GM23338 (cell line): ENCODE data around the gene DENND2A. TPM values are rescaled to one million over a fixed set of nuclear protein-coding genes. Genes with fewer than 3 reads are reported as not detected.

Source experiments
- ATAC-seq: fragments of 200-7000 bp; cut with Tn5 transposase; 3 replicates; pipeline ENCODE4 v1.9.1; 2020
- DNase-seq: peaks from one replicate; pipeline ENCODE4 v3.0.0-alpha.2; 2015; ENCODE audit warnings: low spot score
- H2AFZ ChIP-seq: fragments of 200-600 bp; sonication (generic); 2 replicates; pipeline ENCODE4 v1.8.0; 2016; ENCODE audit warnings: antibody characterized with exemption, mild to moderate bottlenecking, moderate library complexity
- H3F3A ChIP-seq: fragments of 200-600 bp; sonication (generic); replicated peaks from 2 replicates; pipeline ENCODE4 v1.8.0; 2017; ENCODE audit warnings: antibody characterized with exemption, mixed run types, low read depth
- H3K27ac ChIP-seq: fragments of 200-600 bp; sonication (generic); 2 replicates; pipeline ENCODE4 v1.6.1; 2016; ENCODE audit warnings: low read depth
- H3K27me3 ChIP-seq: fragments of 200-600 bp; sonication (generic); 2 replicates; pipeline ENCODE4 v1.8.0; 2016; ENCODE audit warnings: mild to moderate bottlenecking, mixed run types, moderate library complexity; ENCODE audit not compliant: insufficient read depth
- H3K36me3 ChIP-seq: fragments of 200-600 bp; sonication (generic); 2 replicates; pipeline ENCODE4 v1.8.0; 2016; ENCODE audit warnings: mild to moderate bottlenecking; ENCODE audit not compliant: insufficient read depth
- H3K4me1 ChIP-seq: fragments of 200-600 bp; sonication (generic); 2 replicates; pipeline ENCODE4 v1.8.0; 2016; ENCODE audit warnings: mild to moderate bottlenecking, moderate library complexity; ENCODE audit not compliant: insufficient read depth
- H3K4me2 ChIP-seq: fragments of 200-600 bp; sonication (generic); 2 replicates; pipeline ENCODE4 v1.7.1; 2017; ENCODE audit warnings: mixed run types
- H3K4me3 ChIP-seq: fragments of 200-600 bp; sonication (generic); 2 replicates; pipeline ENCODE4 v1.6.1; 2016; ENCODE audit warnings: mixed run types
- H3K79me2 ChIP-seq: fragments of 200-600 bp; sonication (generic); replicated peaks from 2 replicates; pipeline ENCODE4 v1.8.0; 2017; ENCODE audit warnings: mild to moderate bottlenecking; ENCODE audit not compliant: insufficient read depth
- H3K9me2 ChIP-seq: fragments of 200-600 bp; sonication (generic); 2 replicates; pipeline ENCODE4 v1.8.0; 2017; ENCODE audit not compliant: insufficient read depth
- H4K20me1 ChIP-seq: fragments of 200-600 bp; sonication (generic); replicated peaks from 2 replicates; pipeline ENCODE4 v1.8.0; 2017; ENCODE audit warnings: mild to moderate bottlenecking; ENCODE audit not compliant: insufficient read depth
- H3K27ac Mint-ChIP-seq: 2 replicates; pipeline ENCODE4 v1.8.0; 2020; ENCODE audit warnings: inconsistent platforms, mild to moderate bottlenecking, moderate library complexity, mixed read lengths
- H3K27me3 Mint-ChIP-seq: 3 replicates; pipeline ENCODE4 v1.8.0; 2022; ENCODE audit warnings: low read depth, mild to moderate bottlenecking, moderate library complexity, mixed read lengths, inconsistent platforms; ENCODE audit not compliant: insufficient read depth, poor library complexity
- H3K36me3 Mint-ChIP-seq: 3 replicates; pipeline ENCODE4 v1.8.0; 2021; ENCODE audit warnings: low read depth, mild to moderate bottlenecking, inconsistent platforms, moderate library complexity, mixed read lengths
- H3K4me1 Mint-ChIP-seq: 3 replicates; pipeline ENCODE4 v1.8.0; 2020; ENCODE audit warnings: mild to moderate bottlenecking, inconsistent platforms, mixed read lengths
- H3K4me3 Mint-ChIP-seq: 3 replicates; pipeline ENCODE4 v1.8.0; 2021; ENCODE audit warnings: moderate library complexity, mild to moderate bottlenecking, inconsistent platforms, mixed read lengths
- H3K9me3 Mint-ChIP-seq: 3 replicates; pipeline ENCODE4 v1.8.0; 2020; ENCODE audit warnings: moderate library complexity, mild to moderate bottlenecking, inconsistent platforms, mixed read lengths
- CREB1 ChIP-seq: fragments of 250-450 bp; sonication (Bioruptor Pico); IDR thresholded peaks from 2 replicates; pipeline ENCODE4 v1.5.0; 2020; ENCODE audit warnings: low read depth, mild to moderate bottlenecking, moderate library complexity
- CTCF ChIP-seq, 2 experiments: fragments of 200-600 bp in 1 of 2; sonication (generic) in 1 of 2; conservative IDR thresholded peaks; 2 replicates each; pipeline versions ENCODE4 v1.5.1 to v1.6.1; 2016 to 2017; ENCODE audit warnings: antibody characterized with exemption in 2 of 2, low read depth in 2 of 2, mild to moderate bottlenecking in 2 of 2, moderate library complexity in 1 of 2
- EZH2 ChIP-seq: fragments of 200-600 bp; sonication (generic); IDR thresholded peaks from one replicate; pipeline ENCODE4 v1.8.0; 2017; ENCODE audit warnings: antibody characterized with exemption, mild to moderate bottlenecking, low read depth; ENCODE audit not compliant: unreplicated experiment
- EZH2phosphoT487 ChIP-seq: fragments of 200-600 bp; sonication (generic); IDR thresholded peaks from one replicate; pipeline ENCODE4 v1.8.1; 2018; ENCODE audit warnings: antibody characterized with exemption; ENCODE audit not compliant: unreplicated experiment
- JUNB ChIP-seq: IDR thresholded peaks from one replicate; pipeline ENCODE4 v1.6.1; 2016; ENCODE audit warnings: antibody characterized with exemption; ENCODE audit not compliant: unreplicated experiment
- NANOG ChIP-seq: IDR thresholded peaks from 2 replicates; pipeline ENCODE4 v1.6.1; 2016; ENCODE audit warnings: antibody characterized with exemption, borderline replicate concordance
- POLR2AphosphoS5 ChIP-seq: IDR thresholded peaks from 2 replicates; pipeline ENCODE4 v1.6.1; 2016; ENCODE audit warnings: antibody characterized with exemption, low read depth
- REST ChIP-seq: IDR thresholded peaks from one replicate; pipeline ENCODE4 v1.6.1; 2018; ENCODE audit warnings: antibody characterized with exemption; ENCODE audit not compliant: unreplicated experiment
- STAT1 ChIP-seq: IDR thresholded peaks from one replicate; pipeline ENCODE4 v1.6.1; 2016; ENCODE audit warnings: antibody characterized with exemption; ENCODE audit not compliant: unreplicated experiment
- ZNF114 ChIP-seq: fragments of 250-450 bp; sonication (Bioruptor Pico); IDR thresholded peaks from 2 replicates; pipeline ENCODE4 v1.5.0; 2020; ENCODE audit warnings: mild to moderate bottlenecking, moderate library complexity
- ZNF331 ChIP-seq: fragments of 250-450 bp; sonication (Bioruptor Pico); IDR thresholded peaks from 2 replicates; pipeline ENCODE4 v1.5.0; 2020; ENCODE audit warnings: low read depth, mild to moderate bottlenecking, moderate library complexity
- polyA plus RNA-seq: library from polyadenylated mRNA; unstranded; fragments of >200 nt; fragmentation: Nextera tagmentation; extraction: Ambion mirVana; gene quantifications from 2 replicates; pipeline ENCODE4 v1.2.1, GENCODE V29; 2016
- total RNA-seq: library from RNA; depleted of rRNA; stranded (reverse); fragments of >200 nt; shearing (Covaris generic); gene quantifications from 2 replicates; pipeline ENCODE4 v1.2.3, GENCODE V29; 2014
- TF ChIP-seq, protein P1 (sequence below): IDR thresholded peaks from 2 replicates; pipeline ENCODE4 v1.6.1; 2016; ENCODE audit warnings: antibody characterized with exemption
- TF ChIP-seq, protein P2 (sequence below): fragments of 250-450 bp; sonication (Bioruptor Pico); IDR thresholded peaks from 2 replicates; pipeline ENCODE4 v1.5.0; 2020; ENCODE audit warnings: mild to moderate bottlenecking, moderate library complexity

The DENND2A gene
- total and polyA plus RNA-seq, 2 experiments from 2014 or later: 1.7 to 5.6 TPM

DNA sequence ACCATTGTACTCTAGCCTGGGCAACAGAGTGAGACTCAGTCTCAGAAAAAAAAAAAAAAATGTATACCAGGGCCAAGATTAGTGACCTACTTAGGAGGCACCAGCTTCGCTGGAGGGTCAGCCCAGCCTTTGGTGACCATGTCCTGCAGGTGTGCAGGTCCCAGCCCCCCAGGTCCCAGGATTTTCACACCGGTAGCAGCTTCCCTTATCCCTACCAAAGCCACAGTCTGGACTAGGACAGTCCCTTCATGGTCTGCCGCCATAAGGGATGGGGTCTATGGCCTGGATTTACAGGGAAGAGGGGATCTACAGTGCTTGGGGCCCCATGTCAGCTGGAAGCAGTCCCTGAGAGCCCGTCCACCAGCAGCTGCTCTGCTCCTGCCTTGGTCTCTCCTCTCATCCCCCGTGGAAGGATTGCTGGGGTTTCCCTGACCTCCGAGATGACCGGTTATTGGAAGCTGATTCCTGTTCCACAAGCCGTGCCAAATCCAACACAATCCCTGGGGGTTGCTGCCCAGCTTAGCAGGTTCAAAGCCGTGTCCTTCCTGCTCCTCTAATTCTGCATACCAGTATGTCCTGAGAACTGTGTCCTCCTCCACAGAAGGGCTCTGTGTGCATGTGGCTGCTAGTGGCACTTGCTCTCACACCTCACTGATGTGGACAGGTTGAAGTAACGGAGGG lies 44.9 kb upstream of the DENND2A start:
- H3K36me3 ChIP-seq: no peaks in the 10 kb centered on the region; the same call in 1 of the 2 replicates
- Mint-ChIP-seq H3K27me3 (no peaks in the 10 kb centered on the region), H3K4me3 (no peak overlapping the region), H3K9me3 (no peaks in the 10 kb centered on the region; the same call in 2 of the 3 replicates), H3K4me1 (no peaks in the 10 kb centered on the region; the same call in 2 of the 3 replicates), H3K36me3 (peaks cover 5% of the 10 kb centered on the region; the same call in 2 of the 3 replicates), H3K27ac (no peak overlapping the region)
- no peak for ATAC-seq
- H3K4me2 ChIP-seq: no peak overlapping the region
- H3K27ac ChIP-seq: no peak overlapping the region
- no peaks in the 10 kb centered on the region for H3F3A ChIP-seq
- H3K4me1 ChIP-seq: no peaks in the 10 kb centered on the region
- H3K9me2 ChIP-seq: no peaks in the 10 kb centered on the region
- no peak overlapping the region for H2AFZ ChIP-seq
- TF ChIP-seq ZNF114: no peak
- TF ChIP-seq JUNB: no peak
- no peak for TF ChIP-seq EZH2phosphoT487
- no peak for TF ChIP-seq STAT1
- TF ChIP-seq, protein P1, sequence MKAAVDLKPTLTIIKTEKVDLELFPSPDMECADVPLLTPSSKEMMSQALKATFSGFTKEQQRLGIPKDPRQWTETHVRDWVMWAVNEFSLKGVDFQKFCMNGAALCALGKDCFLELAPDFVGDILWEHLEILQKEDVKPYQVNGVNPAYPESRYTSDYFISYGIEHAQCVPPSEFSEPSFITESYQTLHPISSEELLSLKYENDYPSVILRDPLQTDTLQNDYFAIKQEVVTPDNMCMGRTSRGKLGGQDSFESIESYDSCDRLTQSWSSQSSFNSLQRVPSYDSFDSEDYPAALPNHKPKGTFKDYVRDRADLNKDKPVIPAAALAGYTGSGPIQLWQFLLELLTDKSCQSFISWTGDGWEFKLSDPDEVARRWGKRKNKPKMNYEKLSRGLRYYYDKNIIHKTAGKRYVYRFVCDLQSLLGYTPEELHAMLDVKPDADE: no peak
- TF ChIP-seq CREB1: no peak
- TF ChIP-seq EZH2: no peak
- no peak for TF ChIP-seq ZNF331 (CRISPR knock-in tag)
- no peak for TF ChIP-seq CTCF (conservative IDR thresholded peaks at IDR 0.05; ENCODE audit: low read depth in 2 of 2)
- TF ChIP-seq, protein P2, sequence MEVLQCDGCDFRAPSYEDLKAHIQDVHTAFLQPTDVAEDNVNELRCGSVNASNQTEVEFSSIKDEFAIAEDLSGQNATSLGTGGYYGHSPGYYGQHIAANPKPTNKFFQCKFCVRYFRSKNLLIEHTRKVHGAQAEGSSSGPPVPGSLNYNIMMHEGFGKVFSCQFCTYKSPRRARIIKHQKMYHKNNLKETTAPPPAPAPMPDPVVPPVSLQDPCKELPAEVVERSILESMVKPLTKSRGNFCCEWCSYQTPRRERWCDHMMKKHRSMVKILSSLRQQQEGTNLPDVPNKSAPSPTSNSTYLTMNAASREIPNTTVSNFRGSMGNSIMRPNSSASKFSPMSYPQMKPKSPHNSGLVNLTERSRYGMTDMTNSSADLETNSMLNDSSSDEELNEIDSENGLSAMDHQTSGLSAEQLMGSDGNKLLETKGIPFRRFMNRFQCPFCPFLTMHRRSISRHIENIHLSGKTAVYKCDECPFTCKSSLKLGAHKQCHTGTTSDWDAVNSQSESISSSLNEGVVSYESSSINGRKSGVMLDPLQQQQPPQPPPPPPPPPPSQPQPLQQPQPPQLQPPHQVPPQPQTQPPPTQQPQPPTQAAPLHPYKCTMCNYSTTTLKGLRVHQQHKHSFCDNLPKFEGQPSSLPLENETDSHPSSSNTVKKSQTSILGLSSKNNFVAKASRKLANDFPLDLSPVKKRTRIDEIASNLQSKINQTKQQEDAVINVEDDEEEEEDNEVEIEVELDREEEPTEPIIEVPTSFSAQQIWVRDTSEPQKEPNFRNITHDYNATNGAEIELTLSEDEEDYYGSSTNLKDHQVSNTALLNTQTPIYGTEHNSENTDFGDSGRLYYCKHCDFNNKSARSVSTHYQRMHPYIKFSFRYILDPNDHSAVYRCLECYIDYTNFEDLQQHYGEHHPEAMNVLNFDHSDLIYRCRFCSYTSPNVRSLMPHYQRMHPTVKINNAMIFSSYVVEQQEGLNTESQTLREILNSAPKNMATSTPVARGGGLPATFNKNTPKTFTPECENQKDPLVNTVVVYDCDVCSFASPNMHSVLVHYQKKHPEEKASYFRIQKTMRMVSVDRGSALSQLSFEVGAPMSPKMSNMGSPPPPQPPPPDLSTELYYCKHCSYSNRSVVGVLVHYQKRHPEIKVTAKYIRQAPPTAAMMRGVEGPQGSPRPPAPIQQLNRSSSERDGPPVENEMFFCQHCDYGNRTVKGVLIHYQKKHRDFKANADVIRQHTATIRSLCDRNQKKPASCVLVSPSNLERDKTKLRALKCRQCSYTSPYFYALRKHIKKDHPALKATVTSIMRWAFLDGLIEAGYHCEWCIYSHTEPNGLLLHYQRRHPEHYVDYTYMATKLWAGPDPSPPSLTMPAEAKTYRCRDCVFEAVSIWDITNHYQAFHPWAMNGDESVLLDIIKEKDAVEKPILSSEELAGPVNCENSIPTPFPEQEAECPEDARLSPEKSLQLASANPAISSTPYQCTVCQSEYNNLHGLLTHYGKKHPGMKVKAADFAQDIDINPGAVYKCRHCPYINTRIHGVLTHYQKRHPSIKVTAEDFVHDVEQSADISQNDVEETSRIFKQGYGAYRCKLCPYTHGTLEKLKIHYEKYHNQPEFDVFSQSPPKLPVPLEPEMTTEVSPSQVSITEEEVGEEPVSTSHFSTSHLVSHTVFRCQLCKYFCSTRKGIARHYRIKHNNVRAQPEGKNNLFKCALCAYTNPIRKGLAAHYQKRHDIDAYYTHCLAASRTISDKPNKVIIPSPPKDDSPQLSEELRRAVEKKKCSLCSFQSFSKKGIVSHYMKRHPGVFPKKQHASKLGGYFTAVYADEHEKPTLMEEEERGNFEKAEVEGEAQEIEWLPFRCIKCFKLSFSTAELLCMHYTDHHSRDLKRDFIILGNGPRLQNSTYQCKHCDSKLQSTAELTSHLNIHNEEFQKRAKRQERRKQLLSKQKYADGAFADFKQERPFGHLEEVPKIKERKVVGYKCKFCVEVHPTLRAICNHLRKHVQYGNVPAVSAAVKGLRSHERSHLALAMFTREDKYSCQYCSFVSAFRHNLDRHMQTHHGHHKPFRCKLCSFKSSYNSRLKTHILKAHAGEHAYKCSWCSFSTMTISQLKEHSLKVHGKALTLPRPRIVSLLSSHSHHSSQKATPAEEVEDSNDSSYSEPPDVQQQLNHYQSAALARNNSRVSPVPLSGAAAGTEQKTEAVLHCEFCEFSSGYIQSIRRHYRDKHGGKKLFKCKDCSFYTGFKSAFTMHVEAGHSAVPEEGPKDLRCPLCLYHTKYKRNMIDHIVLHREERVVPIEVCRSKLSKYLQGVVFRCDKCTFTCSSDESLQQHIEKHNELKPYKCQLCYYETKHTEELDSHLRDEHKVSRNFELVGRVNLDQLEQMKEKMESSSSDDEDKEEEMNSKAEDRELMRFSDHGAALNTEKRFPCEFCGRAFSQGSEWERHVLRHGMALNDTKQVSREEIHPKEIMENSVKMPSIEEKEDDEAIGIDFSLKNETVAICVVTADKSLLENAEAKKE (CRISPR knock-in tag): no peak
- TF ChIP-seq REST: no peak
- no peak for TF ChIP-seq POLR2AphosphoS5
- TF ChIP-seq NANOG: no peak
- DNase-seq: no peak
- no peak overlapping the region for H3K4me3 ChIP-seq
- no peaks in the 10 kb centered on the region for H3K79me2 ChIP-seq
- H3K27me3 ChIP-seq: no peaks in the 10 kb centered on the region
- H4K20me1 ChIP-seq: no peaks in the 10 kb centered on the region
